IPS-20b (cell line): ENCODE results near the gene GRXCR1.

Source experiments
- H3K27ac ChIP-seq: one replicate; pipeline ENCODE4 v1.5.1; 2013; ENCODE audit warnings: low read length
- H3K27me3 ChIP-seq: 2 replicates; pipeline ENCODE4 v1.6.1; 2013; ENCODE audit warnings: mild to moderate bottlenecking, low read length, inconsistent platforms; ENCODE audit not compliant: insufficient read depth
- H3K36me3 ChIP-seq: 2 replicates; pipeline ENCODE4 v1.6.1; 2013; ENCODE audit warnings: low read depth, mild to moderate bottlenecking, inconsistent platforms, low read length, moderate library complexity; ENCODE audit not compliant: insufficient read depth
- H3K4me1 ChIP-seq: 2 replicates; pipeline ENCODE4 v1.6.1; 2013; ENCODE audit warnings: mild to moderate bottlenecking, control low read depth, inconsistent platforms, low read length, moderate library complexity; ENCODE audit not compliant: insufficient read depth
- H3K4me3 ChIP-seq: 2 replicates; pipeline ENCODE4 v1.5.1; 2013; ENCODE audit warnings: mild to moderate bottlenecking, low read length, inconsistent platforms
- H3K9ac ChIP-seq: 2 replicates; pipeline ENCODE4 v1.6.1; 2013; ENCODE audit warnings: low read depth, mild to moderate bottlenecking, inconsistent platforms, low read length, moderate library complexity
- H3K9me3 ChIP-seq: 2 replicates; pipeline ENCODE4 v1.6.1; 2013; ENCODE audit warnings: mild to moderate bottlenecking, low read depth, low read length, inconsistent platforms; ENCODE audit not compliant: insufficient read depth

GRXCR1 gene

DNA sequence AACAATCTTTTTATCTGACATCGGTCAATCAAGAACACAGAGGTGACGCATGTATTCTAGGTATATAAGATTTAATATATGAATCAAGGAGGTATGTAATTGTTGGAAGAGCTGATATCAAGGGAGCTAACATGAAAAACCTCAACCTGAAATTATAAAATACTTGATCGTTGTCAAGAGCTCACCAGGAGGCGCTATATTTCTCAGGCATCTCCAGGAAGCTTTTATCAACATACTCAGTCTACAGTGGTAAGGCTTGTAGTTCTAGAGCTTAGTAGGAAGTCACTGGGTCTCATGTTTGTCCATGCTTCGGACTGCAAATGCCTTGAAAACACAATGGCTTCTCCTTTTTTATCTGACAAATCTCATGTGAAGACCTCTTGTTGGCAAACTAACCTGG lies 156.1 kb downstream of the GRXCR1 start:
- Histone ChIP-seq H3K4me1 (no peaks in the 10 kb centered on the region), H3K27ac (no peak overlapping the region), H3K27me3 (no peaks in the 10 kb centered on the region), H3K9me3 (no peaks in the 10 kb centered on the region), H3K9ac (no peak overlapping the region), H3K36me3 (no peaks in the 10 kb centered on the region), H3K4me3 (no peak overlapping the region)

DNA sequence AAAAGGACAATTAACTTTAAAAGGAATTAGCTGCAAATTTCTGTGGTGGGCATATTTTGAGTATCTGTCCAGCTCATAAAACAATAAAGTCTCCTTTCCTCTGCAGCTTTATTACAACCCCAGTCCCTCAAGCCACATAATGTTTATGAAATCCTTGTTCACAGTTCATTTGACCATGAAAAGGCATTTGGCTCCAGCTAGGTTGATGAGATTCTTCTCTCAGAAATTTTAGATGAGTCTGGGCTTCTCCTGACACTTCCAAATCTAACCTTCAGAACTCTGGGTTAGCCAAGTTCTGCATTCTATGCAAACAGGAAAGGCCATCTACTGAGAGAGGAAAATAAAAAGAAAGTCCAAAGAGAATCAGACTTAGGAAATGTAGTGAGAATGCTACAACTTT lies 156.8 kb downstream of the GRXCR1 start:
- no peaks in the 10 kb centered on the region for H3K27me3 ChIP-seq
- no peaks in the 10 kb centered on the region for H3K9me3 ChIP-seq
- H3K27ac ChIP-seq, result no peak overlapping the region
- H3K4me1 ChIP-seq, result no peaks in the 10 kb centered on the region
- no peak overlapping the region for H3K9ac ChIP-seq
- no peaks in the 10 kb centered on the region for H3K36me3 ChIP-seq
- H3K4me3 ChIP-seq, result no peak overlapping the region

DNA sequence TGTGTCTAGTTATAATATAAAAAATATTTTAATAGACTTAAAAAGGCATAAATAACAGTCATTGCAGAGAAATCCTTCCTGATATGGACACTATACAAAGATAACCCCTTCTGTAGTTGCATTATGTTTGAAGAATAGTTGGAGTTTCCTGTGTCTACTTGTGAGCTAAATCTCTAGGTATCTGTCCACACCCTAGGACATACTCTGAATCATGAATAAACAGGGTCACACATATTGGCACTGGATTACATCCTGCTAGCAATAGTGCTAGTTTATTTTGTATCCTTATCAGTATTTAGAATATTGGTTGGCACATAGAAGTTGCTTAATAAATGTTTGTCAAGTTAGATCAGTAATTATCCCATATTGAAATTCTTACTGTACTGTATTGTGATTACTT lies 173.9 kb downstream of the GRXCR1 start:
- no peaks in the 10 kb centered on the region for H3K36me3 ChIP-seq
- no peaks in the 10 kb centered on the region for H3K27me3 ChIP-seq
- no peak overlapping the region for H3K9ac ChIP-seq
- H3K27ac ChIP-seq, result no peak overlapping the region
- 0 out of 2 replicates have a peak, but pooled peaks cover 3% of the 10 kb centered on the region for H3K9me3 ChIP-seq
- no peak overlapping the region for H3K4me3 ChIP-seq
- no peaks in the 10 kb centered on the region for H3K4me1 ChIP-seq

DNA sequence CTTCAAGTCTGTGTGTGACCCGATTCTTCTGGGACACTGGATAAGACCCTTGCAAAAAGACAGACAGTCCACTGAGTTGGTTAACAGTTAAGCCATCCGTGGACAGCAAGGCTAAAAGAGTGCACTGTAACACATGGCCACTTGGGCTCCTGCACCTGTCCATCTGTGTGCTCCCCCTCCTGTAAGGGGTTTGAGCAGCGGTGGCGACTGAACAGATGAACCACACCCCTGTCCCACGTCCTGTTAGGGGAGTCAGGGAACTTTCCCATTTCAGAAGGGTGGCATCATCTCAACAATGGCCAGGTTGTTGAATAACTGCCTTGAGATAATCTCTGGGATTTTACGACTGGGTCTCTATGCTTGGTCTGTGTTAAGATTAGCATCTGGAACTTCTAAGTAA lies 178.6 kb downstream of the GRXCR1 start:
- H3K27ac ChIP-seq, result no peak overlapping the region
- H3K4me3 ChIP-seq, result no peak overlapping the region
- H3K9me3 ChIP-seq, result peaks cover 16% of the 10 kb centered on the region
- H3K36me3 ChIP-seq, result no peaks in the 10 kb centered on the region
- H3K4me1 ChIP-seq, result no peaks in the 10 kb centered on the region
- no peaks in the 10 kb centered on the region for H3K27me3 ChIP-seq
- H3K9ac ChIP-seq, result no peak overlapping the region
